ENCODE results near the gene ORAI3.

The ORAI3 gene

GRCh38 chr16:30967795-30968194, 18.9 kb downstream of the ORAI3 start:
- no peak overlapping the region for H3K4me3 ChIP-seq (replicated peaks; ENCODE audit: low read depth, low read length)
- TF ChIP-seq CTCF (IDR thresholded peaks at IDR 0.05; ENCODE audit: low read depth, low read length, missing control alignments) = no peak
- DNase-seq (ENCODE audit: extremely low read depth, low read depth) = no peak

- TF ChIP-seq CTCF (IDR thresholded peaks at IDR 0.05; ENCODE audit: low read depth, low read length, missing control alignments) = no peak
- no peak for DNase-seq (ENCODE audit: extremely low read depth, low read depth)
- no peak overlapping the region for H3K4me3 ChIP-seq (replicated peaks; ENCODE audit: low read depth, low read length)
Observed at GRCh38 chr16:30969246-30969842, 20.5 kb downstream of the ORAI3 start.

- no peak overlapping the region for H3K4me3 ChIP-seq (replicated peaks; ENCODE audit: low read depth, low read length)
- no peak for DNase-seq (ENCODE audit: extremely low read depth, low read depth)
- no peak for TF ChIP-seq CTCF (IDR thresholded peaks at IDR 0.05; ENCODE audit: low read depth, low read length, missing control alignments)
Observed at GRCh38 chr16:30971298-30971697, 22.4 kb downstream of the ORAI3 start.

GRCh38 chr16:30972872-30973271, 24.0 kb downstream of the ORAI3 start:
- no peak overlapping the region for H3K4me3 ChIP-seq (replicated peaks; ENCODE audit: low read depth, low read length)

GRCh38 chr16:30974348-30974747, 25.5 kb downstream of the ORAI3 start:
- no peak for TF ChIP-seq CTCF (IDR thresholded peaks at IDR 0.05; ENCODE audit: low read depth, low read length, missing control alignments)
- DNase-seq (ENCODE audit: extremely low read depth, low read depth) = no peak
- H3K4me3 ChIP-seq (replicated peaks; ENCODE audit: low read depth, low read length) = no peak overlapping the region

More at GRCh38 chr16:30972872-30973271, 24.0 kb downstream of the ORAI3 start:
- no peak for DNase-seq (ENCODE audit: extremely low read depth, low read depth)
- peak; percentile 13 for TF ChIP-seq CTCF (IDR thresholded peaks at IDR 0.05; ENCODE audit: low read depth, low read length, missing control alignments)

- no peak for DNase-seq (ENCODE audit: extremely low read depth, low read depth)
- TF ChIP-seq CTCF (IDR thresholded peaks at IDR 0.05; ENCODE audit: low read depth, low read length, missing control alignments) = no peak
- H3K4me3 ChIP-seq (replicated peaks; ENCODE audit: low read depth, low read length) = no peak overlapping the region
Observed at GRCh38 chr16:30976486-30976885, 27.6 kb downstream of the ORAI3 start.

GRCh38 chr16:30977502-30977901, 28.6 kb downstream of the ORAI3 start:
- no peak for DNase-seq (ENCODE audit: extremely low read depth, low read depth)
- H3K4me3 ChIP-seq (replicated peaks; ENCODE audit: low read depth, low read length) = no peak overlapping the region
- TF ChIP-seq CTCF (IDR thresholded peaks at IDR 0.05; ENCODE audit: low read depth, low read length, missing control alignments) = peak; percentile 52
